OCI-LY1 (cell line): ENCODE measurements around the gene HACL1.
"Not testable (repeated sequence)": the region's sequence is repeated elsewhere in the genome, so short reads cannot be mapped to it uniquely, and the experiment has no call there.

Experiments used
- H2AFZ ChIP-seq: fragments of 200-600 bp; sonication (generic), shearing (Covaris generic); 2 replicates; pipeline ENCODE4 v1.6.0; 2014; ENCODE audit warnings: antibody characterized with exemption, mild to moderate bottlenecking, low read length
- H3F3A ChIP-seq: fragments of 200-600 bp; sonication (generic), shearing (Covaris generic); 2 replicates; pipeline ENCODE4 v1.6.0; 2014; ENCODE audit warnings: mild to moderate bottlenecking, antibody characterized with exemption, low read length, moderate library complexity; ENCODE audit not compliant: insufficient read depth
- H3K27ac ChIP-seq: fragments of 200-600 bp; sonication (generic); 2 replicates; pipeline ENCODE4 v1.5.1; 2014; ENCODE audit warnings: low read length, mixed run types, mild to moderate bottlenecking, low read depth; ENCODE audit not compliant: poor library complexity, severe bottlenecking
- H3K27me3 ChIP-seq: fragments of 200-600 bp; sonication (generic); 2 replicates; pipeline ENCODE4 v1.6.0; 2014; ENCODE audit warnings: antibody characterized with exemption, mild to moderate bottlenecking, low read length, moderate library complexity; ENCODE audit not compliant: insufficient read depth
- H3K36me3 ChIP-seq: fragments of 200-600 bp; sonication (generic); 2 replicates; pipeline ENCODE4 v1.6.1; 2014; ENCODE audit warnings: mild to moderate bottlenecking, antibody characterized with exemption, low read length, moderate library complexity, mixed read lengths; ENCODE audit not compliant: insufficient read depth
- H3K4me1 ChIP-seq: fragments of 200-600 bp; sonication (generic); 2 replicates; pipeline ENCODE4 v1.5.1; 2014; ENCODE audit warnings: mild to moderate bottlenecking, low read length, moderate library complexity; ENCODE audit not compliant: insufficient read depth, severe bottlenecking
- H3K4me2 ChIP-seq: fragments of 200-600 bp; sonication (generic), shearing (Covaris generic); 2 replicates; pipeline ENCODE4 v1.6.1; 2014; ENCODE audit warnings: low read length
- H3K4me3 ChIP-seq: fragments of 200-600 bp; sonication (generic); 2 replicates; pipeline ENCODE4 v1.5.1; 2014; ENCODE audit warnings: low read length, low read depth, mild to moderate bottlenecking, mixed read lengths; ENCODE audit not compliant: poor library complexity, severe bottlenecking
- H3K79me2 ChIP-seq: fragments of 200-600 bp; shearing (Covaris generic); 2 replicates; pipeline ENCODE4 v1.6.1; 2016; ENCODE audit warnings: mixed run types, low read length, mixed read lengths; ENCODE audit not compliant: insufficient read depth
- H3K9ac ChIP-seq: fragments of 200-600 bp; sonication (generic), shearing (Covaris generic); 2 replicates; pipeline ENCODE4 v1.6.1; 2014; ENCODE audit warnings: mild to moderate bottlenecking, low read length, mixed read lengths
- H3K9me2 ChIP-seq: fragments of 200-600 bp; sonication (generic), shearing (Covaris generic); 2 replicates; pipeline ENCODE4 v1.6.1; 2014; ENCODE audit warnings: low read depth, mild to moderate bottlenecking, low read length, mixed read lengths
- H3K9me3 ChIP-seq: fragments of 200-600 bp; shearing (Covaris generic); 2 replicates; pipeline ENCODE4 v1.6.1; 2014; ENCODE audit warnings: low read length, mixed read lengths
- H4K20me1 ChIP-seq: fragments of 200-600 bp; sonication (generic), shearing (Covaris generic); 2 replicates; pipeline ENCODE4 v1.6.0; 2016; ENCODE audit warnings: mild to moderate bottlenecking, low read length; ENCODE audit not compliant: insufficient read depth
- CTCF ChIP-seq: fragments of 200-600 bp; sonication (generic), shearing (Covaris generic); IDR thresholded peaks from 2 replicates; pipeline ENCODE4 v1.5.1; 2017; ENCODE audit warnings: mild to moderate bottlenecking, antibody characterized with exemption, low read length, moderate library complexity, mixed read lengths
- EZH2 ChIP-seq: fragments of 200-600 bp; sonication (generic), shearing (Covaris generic); IDR thresholded peaks from 2 replicates; pipeline ENCODE4 v1.8.0; 2017; ENCODE audit warnings: borderline replicate concordance, mixed run types, mild to moderate bottlenecking, antibody characterized with exemption, low read length, moderate library complexity, mixed read lengths

HACL1 gene

GRCh38 chr3:15611018-15611417, 9.6 kb upstream of the HACL1 start:
- no peak overlapping the region for H3K4me2 ChIP-seq
- H3K9me2 ChIP-seq, result no peaks in the 10 kb centered on the region
- no peak overlapping the region for H3K9ac ChIP-seq
- no peak overlapping the region for H3K4me3 ChIP-seq
- no peaks in the 10 kb centered on the region for H3K27me3 ChIP-seq
- H3F3A ChIP-seq, result no peaks in the 10 kb centered on the region
- no peaks in the 10 kb centered on the region for H4K20me1 ChIP-seq
- no peaks in the 10 kb centered on the region for H3K4me1 ChIP-seq
- H3K36me3 ChIP-seq, result no peaks in the 10 kb centered on the region
- H3K79me2 ChIP-seq, result no peaks in the 10 kb centered on the region
- H2AFZ ChIP-seq, result no peak overlapping the region
- no peaks in the 10 kb centered on the region for H3K9me3 ChIP-seq
- TF ChIP-seq CTCF (no peak), EZH2 (no peak)
- no peak overlapping the region for H3K27ac ChIP-seq

DNA sequence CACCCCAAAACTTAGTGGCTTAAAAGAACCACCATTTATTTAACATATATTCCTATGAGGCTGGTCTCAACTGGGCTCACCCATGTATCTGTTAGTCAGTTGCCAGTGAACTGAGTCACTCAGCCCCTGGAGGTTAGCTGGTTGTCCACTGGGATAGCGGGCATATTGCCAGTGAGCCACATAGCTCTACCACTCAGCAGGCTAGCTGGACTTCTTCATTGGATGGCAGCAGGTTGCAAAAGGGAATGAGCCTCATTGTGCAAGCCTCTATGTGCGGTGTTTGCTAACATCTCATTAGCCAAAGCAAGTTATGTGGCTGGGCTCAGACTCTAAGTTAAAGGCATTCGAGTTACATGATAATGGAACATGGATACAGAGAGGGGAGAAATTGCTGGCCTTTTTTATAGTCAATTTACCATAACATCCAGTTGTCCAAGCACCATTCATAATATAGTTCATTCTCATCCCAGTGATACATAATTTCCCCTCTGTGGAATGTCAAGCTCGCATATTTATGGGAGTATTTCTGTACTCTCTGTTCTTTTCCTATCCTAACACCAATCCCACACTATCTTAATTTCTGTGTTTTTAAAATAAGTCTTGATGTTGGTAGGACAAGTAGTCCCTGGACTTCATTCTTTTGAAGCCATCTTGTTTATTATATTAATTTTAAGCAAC, 8.9 kb upstream of the HACL1 start:
- TF ChIP-seq CTCF, result no peak
- no peak for TF ChIP-seq EZH2
- no peaks in the 10 kb centered on the region for H3K4me1 ChIP-seq
- H2AFZ ChIP-seq, result no peak overlapping the region
- no peaks in the 10 kb centered on the region for H3K9me2 ChIP-seq
- H3K36me3 ChIP-seq, result no peaks in the 10 kb centered on the region
- H3F3A ChIP-seq, result no peaks in the 10 kb centered on the region
- no peaks in the 10 kb centered on the region for H4K20me1 ChIP-seq
- H3K4me2 ChIP-seq, result no peak overlapping the region
- H3K9me3 ChIP-seq, result no peaks in the 10 kb centered on the region
- H3K27ac ChIP-seq, result no peak overlapping the region
- H3K79me2 ChIP-seq, result no peaks in the 10 kb centered on the region
- no peaks in the 10 kb centered on the region for H3K27me3 ChIP-seq
- H3K9ac ChIP-seq, result no peak overlapping the region
- H3K4me3 ChIP-seq, result no peak overlapping the region

GRCh38 chr3:15606434-15606891, 5.1 kb upstream of the HACL1 start:
- Histone ChIP-seq H3K4me2 (no peak overlapping the region), H3K9me2 (no peaks in the 10 kb centered on the region), H3K4me1 (peaks cover 7% of the 10 kb centered on the region), H3K27me3 (no peaks in the 10 kb centered on the region), H3K27ac (no peak overlapping the region), H4K20me1 (no peaks in the 10 kb centered on the region), H3F3A (no peaks in the 10 kb centered on the region), H3K4me3 (no peak overlapping the region), H3K9ac (no peak overlapping the region), H3K9me3 (no peaks in the 10 kb centered on the region), H2AFZ (no peak overlapping the region), H3K79me2 (no peaks in the 10 kb centered on the region), H3K36me3 (no peaks in the 10 kb centered on the region)
- TF ChIP-seq EZH2 (no peak), CTCF (no peak)

- not testable (repeated sequence) for H3K27me3 ChIP-seq, H3K9ac ChIP-seq, H3F3A ChIP-seq, H4K20me1 ChIP-seq, H3K4me3 ChIP-seq, H3K9me2 ChIP-seq, H3K27ac ChIP-seq, H3K79me2 ChIP-seq, H3K9me3 ChIP-seq, H3K4me2 ChIP-seq, H2AFZ ChIP-seq
- H3K4me1 ChIP-seq, result peaks cover 18% of the 10 kb centered on the region
- H3K36me3 ChIP-seq, result peaks cover 10% of the 10 kb centered on the region; the same call in 1 of the 2 replicates
These were observed 3.2 kb upstream of the HACL1 start for GRCh38 chr3:15604584-15604983.

DNA sequence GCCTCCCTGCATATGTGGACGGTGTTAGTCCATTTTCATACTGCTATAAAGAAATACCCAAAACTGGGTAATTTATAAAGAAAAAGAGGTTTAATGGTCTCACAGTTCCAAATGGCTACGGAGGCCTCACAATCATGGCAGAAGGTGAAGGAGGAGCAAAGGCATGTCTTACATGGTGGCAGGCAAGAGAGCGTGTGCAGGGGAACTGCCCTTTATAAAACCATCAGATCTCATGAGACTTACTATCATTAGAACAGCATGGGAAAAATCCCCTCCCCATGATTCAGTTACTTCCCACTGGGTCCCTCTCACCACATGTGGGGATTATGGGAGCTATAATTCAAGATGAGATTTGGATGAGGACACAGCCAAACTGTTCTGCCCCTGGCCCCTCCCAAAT, 1.4 kb upstream of the HACL1 start:
- H4K20me1 ChIP-seq, H3K9me3 ChIP-seq, H2AFZ ChIP-seq, H3K27ac ChIP-seq, H3F3A ChIP-seq, H3K9ac ChIP-seq, H3K79me2 ChIP-seq, H3K9me2 ChIP-seq, H3K27me3 ChIP-seq: not testable (repeated sequence)
- H3K4me1 ChIP-seq, result peaks cover 18% of the 10 kb centered on the region
- H3K4me3 ChIP-seq, result peak overlapping the region; percentile 80
- H3K36me3 ChIP-seq, result peaks cover 28% of the 10 kb centered on the region
- peak overlapping the region; percentile 84 for H3K4me2 ChIP-seq
